HepG2 (cell line): ENCODE data around the gene PPP1R9B. TPM values are rescaled to one million over a fixed set of nuclear protein-coding genes. Genes with fewer than 3 reads are reported as not detected.

Source experiments
- GTF3A ChIP-seq: sonication (generic); formaldehyde crosslinking; conservative IDR thresholded peaks from 2 replicates; pipeline ENCODE4 v1.4.0; 2020; ENCODE audit warnings: mild to moderate bottlenecking, missing genetic modification reagents
- HDAC1 ChIP-seq: sonication (generic); formaldehyde crosslinking; IDR thresholded peaks from 2 replicates; pipeline ENCODE4 v1.5.1; 2020; ENCODE audit warnings: mild to moderate bottlenecking, missing genetic modification reagents
- HHEX ChIP-seq: IDR thresholded peaks from 2 replicates; pipeline ENCODE4 v1.6.1; 2016; ENCODE audit warnings: control low read depth
- KLF11 ChIP-seq: IDR thresholded peaks from 2 replicates; pipeline ENCODE4 v1.6.1; 2016; ENCODE audit warnings: missing compliant biosample characterization
- PHF5A ChIP-seq: IDR thresholded peaks from one replicate; pipeline ENCODE4 v1.6.1; 2018; ENCODE audit warnings: low read depth, missing genetic modification reagents; ENCODE audit not compliant: unreplicated experiment
- RAD21 ChIP-seq: fragments of 450-650 bp; formaldehyde crosslinking; IDR thresholded peaks from 2 replicates; pipeline ENCODE4 v1.5.0; 2020; ENCODE audit warnings: mild to moderate bottlenecking
- REXO4 ChIP-seq: sonication (generic); formaldehyde crosslinking; IDR thresholded peaks from 2 replicates; pipeline ENCODE4 v1.8.0; 2022; ENCODE audit warnings: missing genetic modification reagents, mild to moderate bottlenecking, borderline replicate concordance
- TAF15 ChIP-seq: fragments of 200-400 bp; formaldehyde crosslinking; IDR thresholded peaks from one replicate; pipeline ENCODE4 v1.6.1; 2018; ENCODE audit warnings: mild to moderate bottlenecking, low read depth, low read length; ENCODE audit not compliant: poor library complexity, severe bottlenecking
- TRIM24 ChIP-seq: sonication (generic); formaldehyde crosslinking; IDR thresholded peaks from 2 replicates; pipeline ENCODE4 v1.8.0; 2022; ENCODE audit warnings: mild to moderate bottlenecking, missing genetic modification reagents
- YEATS2 ChIP-seq: sonication (generic); formaldehyde crosslinking; IDR thresholded peaks from 2 replicates; pipeline ENCODE4 v1.4.0; 2020; ENCODE audit warnings: missing genetic modification reagents, borderline replicate concordance
- ZMAT3 ChIP-seq: sonication (generic); formaldehyde crosslinking; conservative IDR thresholded peaks from 2 replicates; pipeline ENCODE4 v1.7.0; 2021; ENCODE audit warnings: missing genetic modification reagents
- ZNF451 ChIP-seq: sonication (generic); formaldehyde crosslinking; IDR thresholded peaks from 2 replicates; pipeline ENCODE4 v1.5.0; 2020; ENCODE audit warnings: mild to moderate bottlenecking, missing genetic modification reagents
- ZNF460 ChIP-seq: sonication (generic); formaldehyde crosslinking; IDR thresholded peaks from 2 replicates; pipeline ENCODE4 v1.5.1; 2020; ENCODE audit warnings: missing genetic modification reagents, mild to moderate bottlenecking, borderline replicate concordance
- ZNF777 ChIP-seq: sonication (generic); formaldehyde crosslinking; IDR thresholded peaks from 2 replicates; pipeline ENCODE4 v1.4.0; 2020; ENCODE audit warnings: missing genetic modification reagents
- ZNF780A ChIP-seq: sonication (generic); formaldehyde crosslinking; IDR thresholded peaks from 2 replicates; pipeline ENCODE4 v1.8.0; 2022; ENCODE audit warnings: mild to moderate bottlenecking, missing genetic modification reagents, moderate library complexity
- ZNF792 ChIP-seq: IDR thresholded peaks from 2 replicates; pipeline ENCODE4 v1.6.1; 2016
- polyA plus RNA-seq, 8 experiments: library from polyadenylated mRNA; depleted of rRNA in 3 of 8; stranded (reverse) in 7 of 8; unstranded in 1 of 8; fragments of >200 nt; fragmentation: Illumina TruSeq in 4 of 8; extraction: Trizol in 4 of 8; gene quantifications; 2 replicates each; pipeline versions ENCODE4 v1.2.1 to v1.2.3, GENCODE V29; 2011 to 2016; ENCODE audit warnings: low read depth in 4 of 8, missing spikeins in 1 of 8, mixed read lengths in 1 of 8; ENCODE audit not compliant: insufficient read depth in 1 of 8
- total RNA-seq, 5 experiments: library from RNA; depleted of rRNA; stranded (reverse); fragments of >200 nt; fragmentation: Illumina TruSeq; extraction: Trizol; gene quantifications; 2 replicates each; pipeline ENCODE4 v1.2.3, GENCODE V29; 2016; ENCODE audit warnings: low read depth in 1 of 5
- TF ChIP-seq, protein P1 (sequence below): IDR thresholded peaks from 2 replicates; pipeline ENCODE4 v1.6.1; 2016; ENCODE audit warnings: missing compliant biosample characterization, missing genetic modification reagents, borderline replicate concordance
- TF ChIP-seq, protein P2 (sequence below): sonication (generic); formaldehyde crosslinking; IDR thresholded peaks from 2 replicates; pipeline ENCODE4 v1.8.1; 2023; ENCODE audit warnings: mild to moderate bottlenecking, inconsistent platforms, moderate library complexity, missing genetic modification reagents, borderline replicate concordance
- TF ChIP-seq, protein P3 (sequence below): sonication (generic); formaldehyde crosslinking; IDR thresholded peaks from 2 replicates; pipeline ENCODE4 v1.4.0; 2020; ENCODE audit warnings: missing genetic modification reagents, borderline replicate concordance
- TF ChIP-seq, protein P4 (sequence below): sonication (generic); formaldehyde crosslinking; IDR thresholded peaks from 2 replicates; pipeline ENCODE4 v1.8.0; 2022; ENCODE audit warnings: mild to moderate bottlenecking, missing genetic modification reagents, moderate library complexity

Gene PPP1R9B
- total and polyA plus RNA-seq, 2 of the 13 experiments (the other 11 are each of a cell fraction or from before 2014, with no cell fraction given), result 9.4 to 15.8 TPM

DNA sequence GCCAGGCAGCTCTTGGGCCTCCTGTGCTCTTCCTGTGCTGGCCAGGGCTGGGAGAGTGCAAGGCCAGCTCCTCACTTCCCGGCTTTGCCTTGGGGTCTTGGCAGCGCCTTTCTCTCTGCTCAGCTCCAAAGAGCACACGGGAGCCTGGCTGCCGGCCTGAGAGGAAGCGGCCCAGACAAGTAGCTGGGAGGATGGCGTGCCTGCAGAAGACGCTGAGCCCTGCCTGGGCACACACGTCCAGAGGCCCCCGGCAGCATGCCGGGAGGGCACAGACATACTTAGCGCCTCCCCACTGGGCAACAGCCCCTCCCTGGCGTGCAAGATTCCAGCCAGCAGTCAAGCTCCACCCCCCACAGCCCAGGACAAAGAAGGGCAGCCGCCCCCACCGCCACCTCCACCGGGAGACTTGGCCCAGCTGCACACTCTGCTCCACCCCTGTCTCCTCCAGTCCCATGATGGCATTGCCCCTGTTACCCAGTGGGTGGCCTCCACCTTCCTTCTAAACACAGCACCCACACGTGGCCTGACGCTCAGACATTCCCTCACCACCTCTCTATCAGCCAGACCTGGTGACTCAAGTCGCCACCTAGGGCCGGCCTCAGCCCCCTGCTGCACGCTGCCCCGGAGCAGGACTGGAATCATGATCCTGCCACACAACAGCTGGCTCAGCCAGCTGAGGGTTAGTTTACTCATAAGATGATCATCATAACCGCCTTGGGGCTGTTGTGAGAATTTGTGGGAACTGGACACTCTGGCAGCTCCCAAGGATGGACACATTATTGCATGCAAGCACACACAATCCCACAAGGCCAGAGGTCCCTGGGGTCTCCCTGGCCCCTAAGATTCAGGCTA lies 27.7 kb upstream of the PPP1R9B start (continued):
- TF ChIP-seq, protein P1, sequence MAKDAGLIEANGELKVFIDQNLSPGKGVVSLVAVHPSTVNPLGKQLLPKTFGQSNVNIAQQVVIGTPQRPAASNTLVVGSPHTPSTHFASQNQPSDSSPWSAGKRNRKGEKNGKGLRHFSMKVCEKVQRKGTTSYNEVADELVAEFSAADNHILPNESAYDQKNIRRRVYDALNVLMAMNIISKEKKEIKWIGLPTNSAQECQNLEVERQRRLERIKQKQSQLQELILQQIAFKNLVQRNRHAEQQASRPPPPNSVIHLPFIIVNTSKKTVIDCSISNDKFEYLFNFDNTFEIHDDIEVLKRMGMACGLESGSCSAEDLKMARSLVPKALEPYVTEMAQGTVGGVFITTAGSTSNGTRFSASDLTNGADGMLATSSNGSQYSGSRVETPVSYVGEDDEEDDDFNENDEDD, result peak; percentile 55; the same call in 1 of the 2 replicates
- TF ChIP-seq TAF15 (no peak), ZNF777 (CRISPR knock-in tag) (peak; percentile 24; the same call in 1 of the 2 replicates), YEATS2 (peak; percentile 31; the same call in 1 of the 2 replicates), ZNF780A (no peak), ZNF460 (CRISPR knock-in tag) (no peak), TRIM24 (CRISPR knock-in tag) (no peak), RAD21 (CRISPR knock-in tag) (peak; percentile 65), ZMAT3 (CRISPR knock-in tag) (peak; percentile 67; the same call in 1 of the 2 replicates), REXO4 (no peak), ZNF792 (peak; percentile 79; the same call in 1 of the 2 replicates), KLF11 (0 out of 2 replicates have a peak, but pooled peaks have one; percentile 43), HHEX (no peak), GTF3A (CRISPR knock-in tag) (no peak), ZNF451 (CRISPR knock-in tag) (0 out of 2 replicates have a peak, but pooled peaks have one; percentile 73), HDAC1 (CRISPR knock-in tag) (peak; percentile 60; the same call in 1 of the 2 replicates), PHF5A (CRISPR knock-in tag) (no peak)
- TF ChIP-seq, protein P2, sequence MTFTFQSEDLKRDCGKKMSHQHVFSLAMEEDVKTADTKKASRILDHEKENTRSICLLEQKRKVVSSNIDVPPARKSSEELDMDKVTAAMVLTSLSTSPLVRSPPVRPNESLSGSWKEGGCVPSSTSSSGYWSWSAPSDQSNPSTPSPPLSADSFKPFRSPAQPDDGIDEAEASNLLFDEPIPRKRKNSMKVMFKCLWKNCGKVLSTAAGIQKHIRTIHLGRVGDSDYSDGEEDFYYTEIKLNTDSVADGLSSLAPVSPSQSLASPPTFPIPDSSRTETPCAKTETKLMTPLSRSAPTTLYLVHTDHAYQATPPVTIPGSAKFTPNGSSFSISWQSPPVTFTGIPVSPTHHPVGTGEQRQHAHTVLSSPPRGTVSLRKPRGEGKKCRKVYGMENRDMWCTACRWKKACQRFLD, result no peak
- TF ChIP-seq, protein P3, sequence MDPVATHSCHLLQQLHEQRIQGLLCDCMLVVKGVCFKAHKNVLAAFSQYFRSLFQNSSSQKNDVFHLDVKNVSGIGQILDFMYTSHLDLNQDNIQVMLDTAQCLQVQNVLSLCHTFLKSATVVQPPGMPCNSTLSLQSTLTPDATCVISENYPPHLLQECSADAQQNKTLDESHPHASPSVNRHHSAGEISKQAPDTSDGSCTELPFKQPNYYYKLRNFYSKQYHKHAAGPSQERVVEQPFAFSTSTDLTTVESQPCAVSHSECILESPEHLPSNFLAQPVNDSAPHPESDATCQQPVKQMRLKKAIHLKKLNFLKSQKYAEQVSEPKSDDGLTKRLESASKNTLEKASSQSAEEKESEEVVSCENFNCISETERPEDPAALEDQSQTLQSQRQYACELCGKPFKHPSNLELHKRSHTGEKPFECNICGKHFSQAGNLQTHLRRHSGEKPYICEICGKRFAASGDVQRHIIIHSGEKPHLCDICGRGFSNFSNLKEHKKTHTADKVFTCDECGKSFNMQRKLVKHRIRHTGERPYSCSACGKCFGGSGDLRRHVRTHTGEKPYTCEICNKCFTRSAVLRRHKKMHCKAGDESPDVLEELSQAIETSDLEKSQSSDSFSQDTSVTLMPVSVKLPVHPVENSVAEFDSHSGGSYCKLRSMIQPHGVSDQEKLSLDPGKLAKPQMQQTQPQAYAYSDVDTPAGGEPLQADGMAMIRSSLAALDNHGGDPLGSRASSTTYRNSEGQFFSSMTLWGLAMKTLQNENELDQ (CRISPR knock-in tag), result no peak
- TF ChIP-seq, protein P4, sequence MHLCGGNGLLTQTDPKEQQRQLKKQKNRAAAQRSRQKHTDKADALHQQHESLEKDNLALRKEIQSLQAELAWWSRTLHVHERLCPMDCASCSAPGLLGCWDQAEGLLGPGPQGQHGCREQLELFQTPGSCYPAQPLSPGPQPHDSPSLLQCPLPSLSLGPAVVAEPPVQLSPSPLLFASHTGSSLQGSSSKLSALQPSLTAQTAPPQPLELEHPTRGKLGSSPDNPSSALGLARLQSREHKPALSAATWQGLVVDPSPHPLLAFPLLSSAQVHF (CRISPR knock-in tag), result no peak
